ENCODE results near the gene CTBP2. TPM values are rescaled to one million over a fixed set of nuclear protein-coding genes. Genes with fewer than 3 reads are reported as not detected.

The CTBP2 gene
- total RNA-seq, 1 experiment from 2014 or later, result 191 TPM

- peaks cover 65% of the 10 kb centered on the region for H3K4me1 Mint-ChIP-seq
- no peaks in the 10 kb centered on the region for H3K27me3 Mint-ChIP-seq (ENCODE audit: low read depth)
- ChIA-PET CTCF (interaction anchor here (0.9 kb wide), 1 partner anchor 53 kb away, joined by 3 read pairs; the partner anchor contains the start of gene CTBP2), POLR2A (no interaction called here)
- H3K9me3 Mint-ChIP-seq, result no peaks in the 10 kb centered on the region
- DNase-seq (ENCODE audit: low spot score) (no peak), ATAC-seq (no peak)
- TF ChIP-seq, protein P1, sequence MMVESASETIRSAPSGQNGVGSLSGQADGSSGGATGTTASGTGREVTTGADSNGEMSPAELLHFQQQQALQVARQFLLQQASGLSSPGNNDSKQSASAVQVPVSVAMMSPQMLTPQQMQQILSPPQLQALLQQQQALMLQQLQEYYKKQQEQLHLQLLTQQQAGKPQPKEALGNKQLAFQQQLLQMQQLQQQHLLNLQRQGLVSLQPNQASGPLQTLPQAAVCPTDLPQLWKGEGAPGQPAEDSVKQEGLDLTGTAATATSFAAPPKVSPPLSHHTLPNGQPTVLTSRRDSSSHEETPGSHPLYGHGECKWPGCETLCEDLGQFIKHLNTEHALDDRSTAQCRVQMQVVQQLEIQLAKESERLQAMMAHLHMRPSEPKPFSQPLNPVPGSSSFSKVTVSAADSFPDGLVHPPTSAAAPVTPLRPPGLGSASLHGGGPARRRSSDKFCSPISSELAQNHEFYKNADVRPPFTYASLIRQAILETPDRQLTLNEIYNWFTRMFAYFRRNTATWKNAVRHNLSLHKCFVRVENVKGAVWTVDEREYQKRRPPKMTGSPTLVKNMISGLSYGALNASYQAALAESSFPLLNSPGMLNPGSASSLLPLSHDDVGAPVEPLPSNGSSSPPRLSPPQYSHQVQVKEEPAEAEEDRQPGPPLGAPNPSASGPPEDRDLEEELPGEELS (CRISPR knock-in tag; IDR thresholded peaks at IDR 0.05), result no peak
- TF ChIP-seq, protein P2, sequence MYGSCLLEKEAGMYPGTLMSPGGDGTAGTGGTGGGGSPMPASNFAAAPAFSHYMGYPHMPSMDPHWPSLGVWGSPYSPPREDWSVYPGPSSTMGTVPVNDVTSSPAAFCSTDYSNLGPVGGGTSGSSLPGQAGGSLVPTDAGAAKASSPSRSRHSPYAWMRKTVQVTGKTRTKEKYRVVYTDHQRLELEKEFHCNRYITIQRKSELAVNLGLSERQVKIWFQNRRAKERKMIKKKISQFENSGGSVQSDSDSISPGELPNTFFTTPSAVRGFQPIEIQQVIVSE (CRISPR knock-in tag; IDR thresholded peaks at IDR 0.05; ENCODE audit: borderline replicate concordance), result no peak
- TF ChIP-seq ZNF121 (CRISPR knock-in tag; IDR thresholded peaks at IDR 0.05), result no peak
- H3K27ac Mint-ChIP-seq, result no peak overlapping the region; the same call in 1 of the 2 replicates
- peaks cover 55% of the 10 kb centered on the region for H3K36me3 Mint-ChIP-seq
- no peak overlapping the region for H3K4me3 Mint-ChIP-seq
These were observed 53.0 kb downstream of the CTBP2 start for GRCh38 chr10:125107166-125107949.

DNA sequence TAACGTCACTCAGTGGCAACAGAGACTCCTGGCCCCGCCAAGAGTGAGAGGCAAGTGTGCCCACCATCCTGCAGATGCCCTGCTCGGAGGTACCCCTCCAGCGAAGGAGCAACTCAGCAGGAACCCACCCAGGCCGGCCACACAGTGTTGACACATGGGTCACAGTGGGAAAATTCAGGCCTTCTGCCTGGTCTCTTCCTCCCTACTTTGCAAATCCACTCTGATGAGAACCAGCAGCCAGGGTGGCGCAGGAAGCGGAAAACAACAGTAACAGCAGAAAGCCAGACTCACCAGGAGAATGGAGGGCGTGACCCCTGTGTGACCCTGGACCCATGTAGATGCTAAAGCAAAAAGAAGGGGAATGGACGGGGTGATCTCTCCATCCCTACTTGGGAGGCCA lies 53.8 kb downstream of the CTBP2 start:
- ATAC-seq (no peak), DNase-seq (ENCODE audit: low spot score) (no peak)
- H3K27ac Mint-ChIP-seq, result peak overlapping the region; percentile 84
- ChIA-PET POLR2A (no interaction called here), CTCF (interaction anchor here (0.9 kb wide), 1 partner anchor 54 kb away, joined by 3 read pairs; the partner anchor contains the start of gene CTBP2)
- no peaks in the 10 kb centered on the region for H3K9me3 Mint-ChIP-seq
- peaks cover 71% of the 10 kb centered on the region for H3K4me1 Mint-ChIP-seq
- H3K4me3 Mint-ChIP-seq, result no peak overlapping the region
- TF ChIP-seq SOX15 (CRISPR knock-in tag; IDR thresholded peaks at IDR 0.05) (no peak), EMX1 (CRISPR knock-in tag; IDR thresholded peaks at IDR 0.05) (no peak), ZNF263 (CRISPR knock-in tag; IDR thresholded peaks at IDR 0.05; ENCODE audit: low read depth) (no peak), SMAD4 (CRISPR knock-in tag; IDR thresholded peaks at IDR 0.05) (no peak), PRRX2 (CRISPR knock-in tag; IDR thresholded peaks at IDR 0.05) (no peak), TEAD4 (CRISPR knock-in tag; IDR thresholded peaks at IDR 0.05) (no peak), AR (CRISPR knock-in tag; IDR thresholded peaks at IDR 0.05) (no peak), ZNF219 (CRISPR knock-in tag; IDR thresholded peaks at IDR 0.05; ENCODE audit: borderline replicate concordance) (no peak), GRHL2 (CRISPR knock-in tag; IDR thresholded peaks at IDR 0.05; ENCODE audit: insufficient replicate concordance, severe bottlenecking) (no peak)
- TF ChIP-seq, protein P1 (CRISPR knock-in tag; IDR thresholded peaks at IDR 0.05), result no peak
- TF ChIP-seq, protein P3, sequence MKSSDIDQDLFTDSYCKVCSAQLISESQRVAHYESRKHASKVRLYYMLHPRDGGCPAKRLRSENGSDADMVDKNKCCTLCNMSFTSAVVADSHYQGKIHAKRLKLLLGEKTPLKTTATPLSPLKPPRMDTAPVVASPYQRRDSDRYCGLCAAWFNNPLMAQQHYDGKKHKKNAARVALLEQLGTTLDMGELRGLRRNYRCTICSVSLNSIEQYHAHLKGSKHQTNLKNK (CRISPR knock-in tag; IDR thresholded peaks at IDR 0.05), result no peak
- TF ChIP-seq, protein P4, sequence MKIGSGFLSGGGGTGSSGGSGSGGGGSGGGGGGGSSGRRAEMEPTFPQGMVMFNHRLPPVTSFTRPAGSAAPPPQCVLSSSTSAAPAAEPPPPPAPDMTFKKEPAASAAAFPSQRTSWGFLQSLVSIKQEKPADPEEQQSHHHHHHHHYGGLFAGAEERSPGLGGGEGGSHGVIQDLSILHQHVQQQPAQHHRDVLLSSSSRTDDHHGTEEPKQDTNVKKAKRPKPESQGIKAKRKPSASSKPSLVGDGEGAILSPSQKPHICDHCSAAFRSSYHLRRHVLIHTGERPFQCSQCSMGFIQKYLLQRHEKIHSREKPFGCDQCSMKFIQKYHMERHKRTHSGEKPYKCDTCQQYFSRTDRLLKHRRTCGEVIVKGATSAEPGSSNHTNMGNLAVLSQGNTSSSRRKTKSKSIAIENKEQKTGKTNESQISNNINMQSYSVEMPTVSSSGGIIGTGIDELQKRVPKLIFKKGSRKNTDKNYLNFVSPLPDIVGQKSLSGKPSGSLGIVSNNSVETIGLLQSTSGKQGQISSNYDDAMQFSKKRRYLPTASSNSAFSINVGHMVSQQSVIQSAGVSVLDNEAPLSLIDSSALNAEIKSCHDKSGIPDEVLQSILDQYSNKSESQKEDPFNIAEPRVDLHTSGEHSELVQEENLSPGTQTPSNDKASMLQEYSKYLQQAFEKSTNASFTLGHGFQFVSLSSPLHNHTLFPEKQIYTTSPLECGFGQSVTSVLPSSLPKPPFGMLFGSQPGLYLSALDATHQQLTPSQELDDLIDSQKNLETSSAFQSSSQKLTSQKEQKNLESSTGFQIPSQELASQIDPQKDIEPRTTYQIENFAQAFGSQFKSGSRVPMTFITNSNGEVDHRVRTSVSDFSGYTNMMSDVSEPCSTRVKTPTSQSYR (CRISPR knock-in tag; IDR thresholded peaks at IDR 0.05), result no peak
- no peaks in the 10 kb centered on the region for H3K27me3 Mint-ChIP-seq (ENCODE audit: low read depth)
- peaks cover 59% of the 10 kb centered on the region for H3K36me3 Mint-ChIP-seq

Data from WTC11 (cell line).